Ureter (tissue), 1 donor: ENCODE results near the gene ADGRD1. TPM values are rescaled to one million over a fixed set of nuclear protein-coding genes. Genes with fewer than 3 reads are reported as not detected.

Experiments
- DNase-seq: peaks from one replicate; pipeline ENCODE4 v3.0.0-alpha.2; 2020; ENCODE audit warnings: low spot score
- total RNA-seq: library from RNA; stranded (reverse); gene quantifications from one replicate; pipeline ENCODE4 v1.2.4, GENCODE V29; 2023
- donor health status: DM: yes; HTN: yes; CAD: no.

Gene ADGRD1
- total RNA-seq, 1 donor from 2014 or later: 80.2 TPM

DNA sequence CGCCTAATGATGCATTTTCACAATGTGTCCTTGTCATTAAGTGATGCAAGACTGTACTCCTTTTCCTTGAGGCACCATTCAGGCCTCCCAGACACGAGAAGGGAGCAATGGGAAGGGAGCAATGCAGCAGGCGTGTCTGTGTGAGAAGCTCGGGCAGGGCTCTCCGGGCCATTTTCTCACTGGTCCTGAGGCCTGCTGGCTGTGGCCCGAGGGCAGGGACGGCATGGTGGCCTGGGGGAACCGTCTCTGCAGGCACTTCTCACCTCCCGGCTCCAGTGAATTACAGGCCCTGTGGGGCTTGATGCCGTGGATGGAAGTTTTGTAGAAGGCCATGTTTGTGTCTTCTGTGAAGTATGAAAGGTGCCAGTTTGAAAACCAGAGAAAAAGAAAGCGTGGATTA lies 71.0 kb downstream of the ADGRD1 start:
- DNase-seq: no peak

DNA sequence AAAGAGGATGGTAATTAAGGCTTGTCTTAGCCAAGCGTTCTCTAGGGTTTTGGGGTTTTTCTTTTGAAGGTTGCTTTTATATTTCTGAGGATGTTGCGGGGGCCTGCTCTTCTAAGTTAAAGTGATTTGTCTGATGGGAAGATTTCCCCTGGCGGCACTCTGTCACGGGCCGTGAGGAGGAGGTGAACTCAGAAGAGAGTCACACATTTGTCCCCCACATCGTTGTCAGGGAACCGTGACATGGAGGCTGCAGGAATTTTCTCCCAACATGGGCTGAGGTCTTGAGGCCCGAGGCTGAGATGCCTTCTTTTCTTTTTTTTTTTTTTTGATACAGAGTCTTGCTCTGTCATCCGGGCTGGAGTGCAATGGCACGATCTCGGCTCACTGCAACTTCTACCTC lies 71.5 kb downstream of the ADGRD1 start:
- no peak for DNase-seq

- no peak for DNase-seq
These were observed 72.4 kb downstream of the ADGRD1 start for GRCh38 chr12:131025939-131026702.

GRCh38 chr12:131026754-131027153 lies 73.0 kb downstream of the ADGRD1 start:
- no peak for DNase-seq

DNA sequence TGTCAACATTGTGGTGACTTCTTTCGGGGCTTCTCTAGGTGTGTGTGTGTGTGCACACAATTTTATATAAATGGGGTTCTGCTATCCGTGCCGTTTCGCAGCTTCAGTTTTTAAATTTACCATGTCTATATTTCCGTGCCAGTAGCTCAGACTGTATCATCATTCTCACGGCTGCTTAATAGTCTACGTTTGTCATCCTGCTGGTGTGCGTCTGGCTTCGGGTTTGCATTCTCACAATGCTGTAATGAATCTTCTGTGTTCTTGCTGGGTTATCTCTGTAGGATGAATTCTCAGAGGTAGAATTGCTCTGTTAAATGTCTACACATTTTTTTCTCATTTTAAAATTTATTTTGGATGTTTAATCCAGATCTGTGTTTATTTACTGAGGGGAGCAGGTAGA lies 73.6 kb downstream of the ADGRD1 start:
- no peak for DNase-seq

GRCh38 chr12:131027876-131028586 lies 74.3 kb downstream of the ADGRD1 start:
- no peak for DNase-seq

- peak; percentile 52 for DNase-seq
These were observed 75.1 kb downstream of the ADGRD1 start for GRCh38 chr12:131028587-131029338.

DNA sequence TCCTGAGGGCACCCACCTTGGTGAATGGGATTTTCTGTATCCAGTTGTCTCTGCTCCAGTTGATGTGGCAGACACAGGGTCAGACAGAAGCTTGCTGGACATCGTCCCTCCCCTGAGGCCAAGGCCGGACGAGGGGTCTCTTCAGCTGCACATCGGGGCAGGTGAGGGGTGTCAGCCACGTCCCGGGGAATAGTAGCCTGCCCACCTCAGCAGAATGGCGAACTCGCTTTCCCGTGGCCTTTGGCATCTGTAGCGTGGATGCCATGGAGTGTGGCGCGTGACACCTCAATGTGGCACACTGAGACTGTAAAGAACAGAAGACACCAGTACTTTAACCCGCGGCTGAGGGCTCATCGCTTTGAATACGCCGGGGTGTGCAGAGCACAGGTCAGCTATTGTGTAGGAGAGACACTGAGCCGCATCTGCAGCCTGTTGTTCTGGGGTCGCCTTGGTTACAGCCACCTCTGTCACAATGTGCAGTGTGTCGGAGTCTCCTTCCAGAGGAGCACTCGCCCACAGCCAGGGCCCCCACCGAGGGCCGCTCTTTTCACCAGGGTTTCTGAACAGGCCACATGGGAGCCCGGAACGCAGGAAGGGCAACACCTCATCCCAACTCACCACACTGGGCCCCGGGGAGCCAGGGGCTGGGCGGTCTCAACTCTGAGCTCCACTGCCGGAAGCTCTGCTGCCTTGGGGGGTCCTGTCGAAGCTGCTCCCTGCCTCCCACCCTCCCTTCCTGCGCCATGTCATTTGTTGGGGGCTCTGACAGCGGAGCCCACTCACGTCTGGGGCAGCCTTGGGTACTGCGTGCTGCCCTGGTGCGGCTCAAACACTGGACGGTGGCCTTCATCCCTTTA lies 77.0 kb downstream of the ADGRD1 start:
- DNase-seq: no peak

DNA sequence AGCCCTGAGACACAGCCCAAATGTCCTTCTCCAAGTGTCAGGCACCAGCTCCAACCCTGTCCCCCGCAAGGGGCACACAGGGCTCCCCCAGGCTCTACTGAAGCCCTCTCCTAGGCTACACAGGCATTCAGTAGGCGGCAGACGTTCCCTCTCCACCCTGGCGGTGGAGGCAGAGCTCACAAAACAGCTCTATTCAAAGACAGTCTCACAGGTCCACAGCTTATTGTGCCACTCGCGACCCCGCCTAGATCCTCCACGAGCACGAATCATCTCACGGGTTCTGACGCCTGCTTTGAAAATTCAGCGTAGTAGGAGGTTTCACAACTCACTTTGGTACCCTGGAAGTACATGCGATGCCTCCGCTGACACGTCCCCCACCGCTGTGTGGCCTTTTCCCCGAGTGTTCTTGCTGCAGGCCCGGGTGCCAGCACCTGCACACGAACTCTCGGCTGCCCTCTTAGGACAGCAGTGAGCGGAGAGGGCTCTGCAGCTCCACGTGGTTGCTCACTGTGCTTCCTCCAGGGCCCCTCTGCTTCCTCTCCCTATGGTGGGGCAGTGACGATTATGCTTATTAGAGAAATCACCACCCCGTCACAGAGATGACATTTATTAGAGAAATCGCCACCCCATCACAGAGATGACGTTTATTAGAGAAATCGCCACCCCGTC lies 78.5 kb downstream of the ADGRD1 start:
- no peak for DNase-seq

GRCh38 chr12:131033486-131033885 lies 79.8 kb downstream of the ADGRD1 start:
- DNase-seq: no peak

DNA sequence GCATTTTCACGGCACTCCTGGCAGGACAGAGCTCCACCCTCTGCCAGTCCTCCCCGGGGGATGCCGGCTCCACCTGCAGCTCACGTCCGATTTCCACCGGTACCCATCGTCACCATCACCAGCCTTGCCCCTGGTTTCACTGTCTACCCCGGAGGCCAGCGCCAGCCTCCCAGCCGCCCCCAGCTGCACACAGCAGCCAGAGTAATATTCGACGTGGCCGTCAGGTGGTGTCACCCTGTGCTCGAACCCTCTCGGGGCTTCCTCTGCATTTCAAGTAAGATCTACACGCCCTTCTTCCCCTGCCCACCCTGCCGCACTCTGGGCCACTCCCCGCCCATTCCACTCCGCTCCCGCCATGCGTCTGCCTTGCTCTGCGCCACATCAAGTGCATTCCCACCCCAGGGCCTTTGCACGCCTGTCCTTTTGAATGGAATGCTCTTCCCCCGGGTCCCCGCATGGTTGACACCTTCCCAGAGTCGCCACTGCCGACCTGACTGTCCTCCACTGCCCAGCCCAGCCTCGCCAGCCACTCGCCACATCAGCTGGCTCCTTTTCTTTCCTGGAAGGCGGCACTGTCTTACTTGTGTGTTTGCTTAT lies 80.3 kb downstream of the ADGRD1 start:
- no peak for DNase-seq

- DNase-seq: no peak
These were observed 81.0 kb downstream of the ADGRD1 start for GRCh38 chr12:131034631-131035244.

- DNase-seq: peak; percentile 65
These were observed 81.6 kb downstream of the ADGRD1 start for GRCh38 chr12:131035245-131035681.

GRCh38 chr12:131038159-131038558 lies 84.5 kb downstream of the ADGRD1 start:
- DNase-seq: no peak

DNA sequence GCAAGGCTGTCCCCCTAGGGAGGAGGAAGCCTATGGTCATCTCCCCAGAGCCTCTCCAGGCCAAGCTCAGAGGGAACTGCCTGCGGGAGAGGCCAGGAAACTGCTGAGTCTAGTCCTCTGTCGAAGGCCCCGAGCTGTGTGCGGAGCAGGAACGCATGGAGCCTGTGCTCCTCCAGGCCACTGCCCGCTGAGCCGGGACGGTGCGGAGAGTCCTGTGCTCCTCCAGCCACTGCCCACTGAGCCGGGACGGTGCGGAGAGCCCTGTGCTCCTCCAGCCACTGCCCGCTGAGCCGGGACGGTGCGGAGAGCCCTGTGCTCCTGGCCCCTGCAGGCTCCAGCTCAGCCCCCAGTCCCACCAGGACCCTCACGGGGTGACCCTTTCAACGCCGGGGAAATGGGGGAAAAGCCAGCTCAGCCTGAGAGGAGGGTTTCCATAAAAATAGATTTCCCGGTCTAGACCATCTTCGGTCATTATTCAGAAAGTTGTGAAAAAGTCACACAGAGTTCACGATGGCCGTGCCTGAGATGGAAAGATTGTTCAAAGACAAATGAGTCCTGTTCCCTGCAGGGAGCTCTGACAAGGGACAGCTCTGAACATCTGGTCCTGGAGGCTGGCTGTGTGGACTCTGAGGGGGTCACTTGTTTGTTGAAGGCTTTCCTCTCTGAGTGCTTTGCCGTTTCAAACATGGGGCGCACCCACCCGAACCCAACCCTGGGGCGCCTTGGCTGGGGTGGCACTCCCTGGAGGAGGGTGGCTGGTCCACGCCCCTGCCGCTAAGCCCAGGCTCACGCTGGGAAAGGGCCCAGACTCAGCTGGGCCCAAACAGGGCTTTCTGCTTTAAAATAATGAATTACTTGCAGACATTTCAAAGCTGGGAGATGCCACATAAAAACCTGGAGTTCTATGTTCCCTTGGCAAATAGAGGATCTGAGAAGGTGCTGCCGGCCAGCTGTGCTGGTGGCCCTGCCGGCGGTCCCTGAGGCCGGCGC lies 85.5 kb downstream of the ADGRD1 start:
- DNase-seq: no peak

- DNase-seq: no peak
These were observed 86.8 kb downstream of the ADGRD1 start for GRCh38 chr12:131040491-131040890.

DNA sequence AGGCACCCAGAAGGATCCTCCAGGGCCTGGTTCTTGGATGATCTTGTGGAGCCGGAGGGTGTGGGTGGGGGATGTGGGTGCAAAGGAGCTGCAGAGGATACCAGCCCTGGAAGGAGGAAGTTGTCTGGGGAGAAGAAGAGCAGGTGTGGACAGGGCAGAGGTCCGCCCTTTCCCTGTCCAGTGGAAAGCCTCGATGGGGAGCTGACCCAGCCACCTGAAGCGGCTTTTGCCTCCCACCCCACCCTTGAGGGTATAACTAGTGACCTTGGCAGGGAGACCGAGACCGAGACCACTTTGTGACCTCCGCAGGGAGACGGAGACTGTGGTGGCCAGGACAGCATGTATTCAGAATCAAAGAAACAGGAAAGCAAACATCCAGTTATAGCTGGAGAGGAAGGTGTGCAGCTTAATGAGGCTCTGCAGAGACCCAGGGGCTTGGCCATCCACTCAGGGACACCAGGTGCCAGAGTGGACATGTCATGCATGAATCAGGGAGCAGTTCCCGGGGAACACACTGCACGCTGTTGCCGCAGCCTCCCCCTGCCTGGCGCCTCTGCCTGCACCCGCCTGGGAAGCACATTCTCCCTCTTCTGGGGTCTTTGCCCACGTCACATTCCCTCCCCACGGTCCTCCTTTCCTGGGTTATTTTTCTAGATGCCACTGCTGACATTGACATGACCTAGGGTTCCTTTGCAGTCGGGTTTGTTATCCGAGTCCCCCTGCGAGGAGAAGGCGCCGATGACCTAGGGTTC lies 87.7 kb downstream of the ADGRD1 start:
- no peak for DNase-seq
